ENCODE results near the gene CLN3.
"Not testable (repeated sequence)": the region's sequence is repeated elsewhere in the genome, so short reads cannot be mapped to it uniquely, and the experiment has no call there.

Gene CLN3

DNA sequence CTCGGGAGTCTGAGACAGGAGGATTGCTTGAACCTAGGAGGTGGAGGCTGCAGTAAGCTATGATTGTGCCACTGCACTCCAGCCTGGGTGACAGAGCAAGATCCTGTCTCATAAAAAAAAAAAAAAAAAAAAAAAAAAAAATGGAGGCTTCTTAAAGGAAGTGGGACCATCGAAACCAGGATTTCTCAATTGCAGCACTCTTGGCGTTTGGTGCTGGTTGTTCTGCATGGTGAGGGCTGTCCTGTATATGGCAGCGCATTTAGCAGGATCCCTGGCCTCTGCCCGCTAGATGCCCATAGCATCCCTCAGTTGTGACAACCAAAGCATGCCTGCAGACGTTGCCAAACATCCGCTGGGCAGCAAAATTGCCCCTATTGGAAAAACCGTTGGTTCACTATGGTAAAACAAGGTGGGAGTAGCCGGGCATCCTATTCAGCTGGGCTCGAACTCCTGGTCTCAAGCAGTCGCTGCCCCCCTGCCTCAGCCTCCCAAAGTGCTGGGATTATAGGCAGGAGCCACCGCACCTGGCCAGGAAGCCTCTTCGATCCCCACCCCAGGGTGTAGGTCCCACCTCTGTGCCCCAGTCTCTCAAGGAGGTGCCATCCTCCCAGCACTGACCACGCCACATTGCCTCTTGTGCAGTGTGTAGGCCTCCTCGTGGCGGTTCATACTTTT, 13.2 kb downstream of the CLN3 start:
- TF ChIP-seq ZFX (IDR thresholded peaks at IDR 0.05) = no peak
- TF ChIP-seq, protein P1, sequence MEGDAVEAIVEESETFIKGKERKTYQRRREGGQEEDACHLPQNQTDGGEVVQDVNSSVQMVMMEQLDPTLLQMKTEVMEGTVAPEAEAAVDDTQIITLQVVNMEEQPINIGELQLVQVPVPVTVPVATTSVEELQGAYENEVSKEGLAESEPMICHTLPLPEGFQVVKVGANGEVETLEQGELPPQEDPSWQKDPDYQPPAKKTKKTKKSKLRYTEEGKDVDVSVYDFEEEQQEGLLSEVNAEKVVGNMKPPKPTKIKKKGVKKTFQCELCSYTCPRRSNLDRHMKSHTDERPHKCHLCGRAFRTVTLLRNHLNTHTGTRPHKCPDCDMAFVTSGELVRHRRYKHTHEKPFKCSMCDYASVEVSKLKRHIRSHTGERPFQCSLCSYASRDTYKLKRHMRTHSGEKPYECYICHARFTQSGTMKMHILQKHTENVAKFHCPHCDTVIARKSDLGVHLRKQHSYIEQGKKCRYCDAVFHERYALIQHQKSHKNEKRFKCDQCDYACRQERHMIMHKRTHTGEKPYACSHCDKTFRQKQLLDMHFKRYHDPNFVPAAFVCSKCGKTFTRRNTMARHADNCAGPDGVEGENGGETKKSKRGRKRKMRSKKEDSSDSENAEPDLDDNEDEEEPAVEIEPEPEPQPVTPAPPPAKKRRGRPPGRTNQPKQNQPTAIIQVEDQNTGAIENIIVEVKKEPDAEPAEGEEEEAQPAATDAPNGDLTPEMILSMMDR (conservative IDR thresholded peaks at IDR 0.05) = no peak
- no peak overlapping the region for H3K27ac ChIP-seq

DNA sequence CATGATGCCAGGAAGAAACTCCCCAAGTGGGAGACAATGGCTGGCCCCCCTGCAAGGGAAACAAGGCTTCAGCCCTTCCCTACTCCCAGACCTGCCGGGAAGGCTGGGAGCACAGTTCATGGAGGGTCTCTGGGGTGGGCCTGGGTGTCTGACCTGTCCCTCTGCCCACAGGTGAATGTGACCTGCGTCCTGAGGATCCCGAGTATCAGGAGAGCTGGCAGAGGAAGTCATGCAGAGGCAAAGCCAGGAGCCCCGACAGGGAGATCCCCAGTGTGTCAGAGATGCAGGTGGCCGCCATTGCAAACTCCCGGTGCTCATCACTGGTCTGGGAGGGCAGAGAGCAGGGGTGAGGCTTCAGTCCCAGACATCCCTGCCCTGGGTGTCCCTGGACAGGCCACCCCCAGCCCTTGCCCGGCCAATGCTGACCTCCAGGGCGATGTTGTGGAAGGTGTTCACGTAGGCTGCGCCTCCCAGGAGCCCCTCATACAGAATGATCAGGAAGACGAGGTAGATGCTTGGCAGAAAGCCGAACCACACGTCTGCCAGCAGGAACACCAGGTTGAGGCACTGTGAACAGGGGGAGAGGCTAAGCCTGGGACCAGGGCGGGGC, 14.5 kb downstream of the CLN3 start:
- H3K27ac ChIP-seq = no peak overlapping the region
- TF ChIP-seq, protein P1 (conservative IDR thresholded peaks at IDR 0.05) = no peak
- no peak for TF ChIP-seq ZFX (IDR thresholded peaks at IDR 0.05)

DNA sequence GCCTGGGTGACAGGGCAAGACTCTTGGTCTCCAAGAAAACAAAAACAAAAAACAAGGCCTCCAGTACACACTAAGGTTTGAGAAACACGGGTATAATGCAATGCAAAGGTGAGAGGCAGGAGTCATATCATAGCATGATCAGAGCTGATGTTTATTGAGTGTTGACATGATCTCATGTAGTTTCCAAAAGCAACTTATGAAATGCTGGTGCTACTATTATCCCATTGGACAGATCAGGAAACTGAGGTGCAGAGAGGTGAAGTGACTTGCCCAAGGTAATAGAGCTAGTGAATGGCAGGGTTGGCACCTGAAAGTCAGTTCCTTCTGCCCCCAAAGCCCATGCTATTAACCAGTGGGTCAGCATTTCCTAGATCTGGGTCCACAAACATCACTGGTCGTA, 16.7 kb downstream of the CLN3 start:
- no peak overlapping the region for H3K27ac ChIP-seq
- TF ChIP-seq, protein P1 (conservative IDR thresholded peaks at IDR 0.05) = no peak
- TF ChIP-seq ZFX (IDR thresholded peaks at IDR 0.05) = no peak

DNA sequence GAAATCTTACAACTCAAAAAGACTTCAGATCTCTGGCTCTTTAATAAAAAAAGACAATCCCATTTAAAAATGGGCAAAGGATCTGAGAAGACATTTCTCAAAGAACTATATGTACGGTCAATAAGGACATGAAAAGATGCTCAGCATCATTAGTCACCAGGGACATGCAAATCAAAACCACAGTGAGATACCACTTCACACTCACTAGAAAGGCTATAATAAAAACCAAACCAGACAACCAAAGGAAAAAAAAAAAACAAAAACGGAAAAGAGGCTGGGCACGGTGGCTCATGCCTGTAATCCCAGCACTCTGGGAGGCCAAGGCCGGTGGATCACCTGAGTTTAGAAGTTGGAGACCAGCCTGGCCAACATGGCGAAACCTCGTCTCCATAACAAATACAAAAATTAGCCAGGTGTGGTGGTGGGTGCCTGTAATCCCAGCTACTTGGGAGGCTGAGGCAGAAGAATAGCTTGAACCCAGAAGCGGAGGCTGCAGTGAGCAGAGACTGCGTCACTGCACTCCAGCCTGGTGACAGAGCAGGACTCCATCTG, 18.1 kb downstream of the CLN3 start:
- H3K27ac ChIP-seq = no peak overlapping the region
- no peak for TF ChIP-seq ZFX (IDR thresholded peaks at IDR 0.05)

DNA sequence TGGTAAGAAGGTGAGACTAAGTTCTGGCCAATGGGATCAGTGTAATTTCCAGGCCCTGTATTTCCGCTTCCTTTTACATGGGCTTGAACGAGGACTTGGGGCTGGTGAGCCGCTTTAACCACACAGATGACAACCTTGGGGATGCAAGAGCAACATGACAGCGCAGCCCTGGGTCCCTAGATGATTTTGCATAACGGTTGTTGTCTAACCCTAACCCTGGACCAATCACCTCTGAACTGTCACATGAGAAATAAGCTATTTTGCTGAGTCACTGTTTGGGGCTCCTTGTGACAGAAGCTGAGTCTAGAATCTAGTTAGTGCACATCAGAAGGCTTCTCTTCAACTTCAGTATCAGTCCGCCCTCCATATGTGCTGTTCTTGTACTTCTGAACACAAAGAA, 44.8 kb downstream of the CLN3 start:
- H3K27ac ChIP-seq = not testable (repeated sequence)

DNA sequence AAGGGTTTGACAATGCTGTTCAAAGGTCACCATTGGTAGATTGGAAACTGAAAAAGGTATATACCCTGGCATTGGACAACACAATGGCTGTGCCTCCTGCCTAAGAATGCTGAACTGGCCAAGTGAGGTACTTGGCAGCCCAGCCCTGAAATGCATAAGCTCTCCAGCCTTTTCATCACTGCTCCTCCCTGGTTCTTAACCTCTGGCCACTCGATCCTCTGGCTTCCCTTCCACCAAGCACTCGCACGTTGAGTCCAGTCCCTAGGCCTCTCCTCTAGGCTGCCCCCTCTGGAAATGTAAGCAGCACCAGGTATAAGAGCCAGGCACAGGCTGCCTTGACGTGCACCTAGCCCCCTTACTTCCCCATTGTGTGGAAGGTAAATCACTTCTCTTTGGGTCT, 45.5 kb downstream of the CLN3 start:
- H3K27ac ChIP-seq = not testable (repeated sequence)

DNA sequence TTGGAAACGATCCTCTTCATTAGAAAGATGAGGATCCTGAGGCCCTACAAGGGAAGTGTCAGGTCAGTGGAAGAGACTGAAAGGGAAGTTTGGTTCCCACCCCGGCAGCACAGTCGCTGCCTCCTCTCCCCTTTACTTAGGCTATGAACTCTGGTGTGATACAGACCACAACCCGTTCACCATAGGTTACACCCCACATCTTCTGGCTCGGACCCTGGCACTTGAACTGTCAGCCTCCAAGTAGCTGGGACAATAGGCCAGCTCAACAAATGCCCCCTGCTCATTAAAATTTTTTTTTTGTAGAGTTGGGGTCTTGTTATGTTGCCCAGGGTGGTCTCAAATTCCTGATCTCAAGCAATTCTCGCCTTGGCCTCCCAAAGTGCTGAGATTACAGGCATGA, 47.9 kb downstream of the CLN3 start:
- H3K27ac ChIP-seq = not testable (repeated sequence)

DNA sequence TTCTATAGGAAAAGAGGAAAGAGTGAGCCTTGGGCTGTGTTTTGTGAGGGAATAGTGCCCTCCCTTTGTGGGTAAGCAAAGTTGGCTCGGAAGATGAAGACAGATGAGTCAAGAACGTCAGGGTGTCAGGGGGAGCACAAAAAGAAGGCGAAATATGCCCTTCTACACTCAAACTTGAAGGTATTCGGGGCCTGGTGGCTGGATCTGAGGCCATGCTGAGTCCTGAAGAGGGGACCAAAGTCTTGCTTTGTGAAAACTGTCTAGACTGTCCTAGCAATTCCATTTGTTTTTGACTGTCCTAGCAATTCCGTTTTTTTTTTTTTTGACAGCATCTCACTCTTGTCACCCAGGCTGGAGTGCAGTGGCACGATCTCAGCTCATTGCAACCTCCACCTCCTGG, 53.0 kb downstream of the CLN3 start:
- H3K27ac ChIP-seq = not testable (repeated sequence)

DNA sequence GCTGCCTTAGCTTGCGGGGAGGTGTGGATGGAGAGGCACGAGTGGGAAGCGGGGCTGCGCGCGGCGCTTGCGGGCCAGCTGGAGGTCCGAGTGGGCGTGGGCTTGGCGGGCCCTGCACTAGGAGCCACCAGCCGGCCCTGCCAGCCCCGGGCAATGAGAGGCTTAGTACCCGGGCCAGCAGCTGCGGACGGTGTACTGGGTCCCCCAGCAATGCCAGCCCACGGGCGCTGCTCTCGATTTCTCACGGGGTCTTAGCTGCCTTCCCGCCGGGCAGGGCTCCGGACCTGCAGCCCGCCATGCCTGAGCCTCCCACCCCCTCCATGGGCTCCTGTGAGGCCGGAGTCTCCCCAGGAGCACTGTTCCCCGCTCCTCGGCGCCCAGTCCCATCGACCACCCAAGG, 56.5 kb downstream of the CLN3 start:
- H3K27ac ChIP-seq = not testable (repeated sequence)

Measured in C4-2B (cell line).